PFSK-1 (cell line): ENCODE data around the gene TK2.

Source experiments
- FOXP2 ChIP-seq: optimal IDR thresholded peaks from 2 replicates; pipeline ENCODE3; 2011; ENCODE audit warnings: borderline replicate concordance, control low read depth, inconsistent platforms; ENCODE audit not compliant: insufficient read depth; ENCODE audit errors: extremely low read length, extremely low read depth
- POLR2AphosphoS5 ChIP-seq: IDR thresholded peaks from 2 replicates; pipeline ENCODE4 v1.6.1; 2012; ENCODE audit warnings: low read depth, mild to moderate bottlenecking, control low read depth, low read length, moderate library complexity
- SIN3A ChIP-seq: IDR thresholded peaks from 2 replicates; pipeline ENCODE4 v1.6.1; 2012; ENCODE audit warnings: mild to moderate bottlenecking, low read length, moderate library complexity, borderline replicate concordance; ENCODE audit not compliant: insufficient read depth
- TAF1 ChIP-seq: IDR thresholded peaks from 2 replicates; pipeline ENCODE4 v1.6.1; 2012; ENCODE audit warnings: low read length, control low read depth, borderline replicate concordance; ENCODE audit not compliant: insufficient read depth
- TF ChIP-seq, protein P1 (sequence below), 2 experiments: IDR thresholded peaks; 2 replicates each; pipeline versions ENCODE4 v1.6.1 to v1.8.0; 2011 to 2012; ENCODE audit warnings: low read depth in 2 of 2, low read length in 2 of 2, control low read depth in 1 of 2, inconsistent platforms in 1 of 2, mild to moderate bottlenecking in 1 of 2, moderate library complexity in 1 of 2; ENCODE audit not compliant: insufficient read depth in 1 of 2

Gene TK2

GRCh38 chr16:66574081-66574480 lies 24.2 kb upstream of the TK2 start:
- TF ChIP-seq TAF1 = no peak
- no peak for TF ChIP-seq POLR2AphosphoS5
- TF ChIP-seq, protein P1, sequence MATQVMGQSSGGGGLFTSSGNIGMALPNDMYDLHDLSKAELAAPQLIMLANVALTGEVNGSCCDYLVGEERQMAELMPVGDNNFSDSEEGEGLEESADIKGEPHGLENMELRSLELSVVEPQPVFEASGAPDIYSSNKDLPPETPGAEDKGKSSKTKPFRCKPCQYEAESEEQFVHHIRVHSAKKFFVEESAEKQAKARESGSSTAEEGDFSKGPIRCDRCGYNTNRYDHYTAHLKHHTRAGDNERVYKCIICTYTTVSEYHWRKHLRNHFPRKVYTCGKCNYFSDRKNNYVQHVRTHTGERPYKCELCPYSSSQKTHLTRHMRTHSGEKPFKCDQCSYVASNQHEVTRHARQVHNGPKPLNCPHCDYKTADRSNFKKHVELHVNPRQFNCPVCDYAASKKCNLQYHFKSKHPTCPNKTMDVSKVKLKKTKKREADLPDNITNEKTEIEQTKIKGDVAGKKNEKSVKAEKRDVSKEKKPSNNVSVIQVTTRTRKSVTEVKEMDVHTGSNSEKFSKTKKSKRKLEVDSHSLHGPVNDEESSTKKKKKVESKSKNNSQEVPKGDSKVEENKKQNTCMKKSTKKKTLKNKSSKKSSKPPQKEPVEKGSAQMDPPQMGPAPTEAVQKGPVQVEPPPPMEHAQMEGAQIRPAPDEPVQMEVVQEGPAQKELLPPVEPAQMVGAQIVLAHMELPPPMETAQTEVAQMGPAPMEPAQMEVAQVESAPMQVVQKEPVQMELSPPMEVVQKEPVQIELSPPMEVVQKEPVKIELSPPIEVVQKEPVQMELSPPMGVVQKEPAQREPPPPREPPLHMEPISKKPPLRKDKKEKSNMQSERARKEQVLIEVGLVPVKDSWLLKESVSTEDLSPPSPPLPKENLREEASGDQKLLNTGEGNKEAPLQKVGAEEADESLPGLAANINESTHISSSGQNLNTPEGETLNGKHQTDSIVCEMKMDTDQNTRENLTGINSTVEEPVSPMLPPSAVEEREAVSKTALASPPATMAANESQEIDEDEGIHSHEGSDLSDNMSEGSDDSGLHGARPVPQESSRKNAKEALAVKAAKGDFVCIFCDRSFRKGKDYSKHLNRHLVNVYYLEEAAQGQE (IDR thresholded peaks at IDR 0.05; ENCODE audit: insufficient read depth in 1 of 2, low read depth in 2 of 2, low read length in 2 of 2) = no peak
- no peak for TF ChIP-seq SIN3A
- TF ChIP-seq FOXP2 = no peak

GRCh38 chr16:66572356-66572755 lies 22.4 kb upstream of the TK2 start:
- no peak for TF ChIP-seq TAF1
- TF ChIP-seq, protein P1 (IDR thresholded peaks at IDR 0.05; ENCODE audit: insufficient read depth in 1 of 2, low read depth in 2 of 2, low read length in 2 of 2) = no peak
- no peak for TF ChIP-seq POLR2AphosphoS5
- no peak for TF ChIP-seq SIN3A
- TF ChIP-seq FOXP2 = no peak

GRCh38 chr16:66569827-66570405 lies 20.0 kb upstream of the TK2 start:
- TF ChIP-seq SIN3A = no peak
- no peak for TF ChIP-seq TAF1
- no peak for TF ChIP-seq FOXP2
- TF ChIP-seq, protein P1 (IDR thresholded peaks at IDR 0.05; ENCODE audit: insufficient read depth in 1 of 2, low read depth in 2 of 2, low read length in 2 of 2) = no peak
- no peak for TF ChIP-seq POLR2AphosphoS5

DNA sequence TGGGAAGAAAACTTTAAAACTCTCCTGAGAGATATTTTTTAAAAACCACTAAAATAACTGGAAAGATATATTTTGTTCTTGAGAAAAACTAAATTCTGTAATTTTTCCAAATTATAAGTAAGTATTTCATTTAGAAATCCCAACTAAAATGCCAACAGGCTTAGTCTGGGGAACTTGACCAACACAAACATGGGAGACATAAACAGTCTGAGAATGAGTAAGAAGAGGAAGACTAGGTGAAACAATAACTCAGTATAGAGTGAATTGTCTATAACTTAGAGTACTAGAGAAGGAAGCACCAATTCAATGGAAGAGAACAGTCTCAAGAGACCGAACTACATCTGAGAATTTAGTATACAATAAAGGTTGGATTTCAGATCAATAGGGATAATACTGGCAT lies 19.2 kb upstream of the TK2 start:
- TF ChIP-seq, protein P1 (IDR thresholded peaks at IDR 0.05; ENCODE audit: insufficient read depth in 1 of 2, low read depth in 2 of 2, low read length in 2 of 2) = no peak
- no peak for TF ChIP-seq TAF1
- no peak for TF ChIP-seq POLR2AphosphoS5
- no peak for TF ChIP-seq SIN3A
- TF ChIP-seq FOXP2 = no peak
